GM19324 (cell line): ENCODE measurements around the gene CFAP92.

Experiments used
- ATAC-seq: cut with Tn5 transposase; IDR thresholded peaks from one replicate; pipeline ENCODE4 v1.9.1; 2021; ENCODE audit warnings: mild to moderate bottlenecking, moderate library complexity; ENCODE audit not compliant: unreplicated experiment, low FRiP score

Gene CFAP92

GRCh38 chr3:129006864-129007263, 13.0 kb upstream of the CFAP92 start:
- ATAC-seq: no peak

- no peak for ATAC-seq
These were observed 11.8 kb upstream of the CFAP92 start for GRCh38 chr3:129005526-129006303.

GRCh38 chr3:129004639-129005295, 10.9 kb upstream of the CFAP92 start:
- no peak for ATAC-seq

- no peak for ATAC-seq
These were observed 9.8 kb upstream of the CFAP92 start for GRCh38 chr3:129003578-129004112.

- ATAC-seq: no peak
These were observed 9.0 kb upstream of the CFAP92 start for GRCh38 chr3:129002573-129003569.

- ATAC-seq: no peak
These were observed 8.1 kb upstream of the CFAP92 start for GRCh38 chr3:129001806-129002572.

- ATAC-seq: no peak
These were observed 7.4 kb upstream of the CFAP92 start, which contains the start of gene EFCC1 for GRCh38 chr3:129001101-129001805. EFCC1 (plus strand) TSS chr3:129001304; CDS start chr3:129001629, 325 bp downstream.

GRCh38 chr3:129000742-129001100, 6.8 kb upstream of the CFAP92 start:
- no peak for ATAC-seq

GRCh38 chr3:128999102-128999501, 5.2 kb upstream of the CFAP92 start:
- no peak for ATAC-seq

GRCh38 chr3:128998561-128998960, 4.7 kb upstream of the CFAP92 start:
- no peak for ATAC-seq

GRCh38 chr3:128997486-128998133, 3.7 kb upstream of the CFAP92 start:
- no peak for ATAC-seq

- ATAC-seq: no peak
These were observed 2.9 kb upstream of the CFAP92 start for GRCh38 chr3:128996726-128997125.

- no peak for ATAC-seq
These were observed 2.3 kb upstream of the CFAP92 start for GRCh38 chr3:128996200-128996599.

- ATAC-seq: no peak
These were observed 1.9 kb upstream of the CFAP92 start for GRCh38 chr3:128995737-128996136.

GRCh38 chr3:128994581-128995546, 988 bp upstream of the CFAP92 start:
- no peak for ATAC-seq

GRCh38 chr3:128994173-128994512, 267 bp upstream of the CFAP92 start:
- ATAC-seq: no peak

- ATAC-seq: no peak
These were observed 883 bp downstream of the CFAP92 start for GRCh38 chr3:128992926-128993460.
